ENCODE data around the gene UVRAG.

The UVRAG gene

GRCh38 chr11:75858613-75859012 is 43.6 kb downstream of the UVRAG start:
- Histone ChIP-seq H3K36me3 (ENCODE audit: control insufficient read depth in 2 of 2, insufficient read depth in 1 of 2, low read length in 2 of 2) (peaks cover 0 to 7% of the 10 kb centered on the region in 2 experiments; a peak in 1 of 3 replicates), H3K4me1 (ENCODE audit: control insufficient read depth, insufficient read depth, low read length) (no peaks in the 10 kb centered on the region), H3K4me3 (ENCODE audit: low read depth, low read length) (no peak overlapping the region), H3K9me3 (ENCODE audit: control insufficient read depth, insufficient read depth, low read depth, low read length) (no peaks in the 10 kb centered on the region), H3K27ac (ENCODE audit: extremely low read depth, low read depth, low read length) (no peak overlapping the region)
- POLR2A ChIA-PET = no interaction called here
- TF ChIP-seq GLIS1 (tag by site-specific recombination; IDR thresholded peaks at IDR 0.05) = no peak
- TF ChIP-seq ZBTB49 (tag by site-specific recombination; IDR thresholded peaks at IDR 0.05; ENCODE audit: low read depth) = no peak
- no peak for TF ChIP-seq ZNF777 (tag by site-specific recombination; IDR thresholded peaks at IDR 0.05; ENCODE audit: borderline replicate concordance)
- no peak for TF ChIP-seq ZNF16 (tag by site-specific recombination; IDR thresholded peaks at IDR 0.05; ENCODE audit: low read depth)
- no peak for TF ChIP-seq ZNF214 (tag by site-specific recombination; IDR thresholded peaks at IDR 0.05; ENCODE audit: borderline replicate concordance)
- no peak for TF ChIP-seq ZNF707 (tag by site-specific recombination; IDR thresholded peaks at IDR 0.05)
- no peak for TF ChIP-seq ZNF449 (tag by site-specific recombination; IDR thresholded peaks at IDR 0.05)
- TF ChIP-seq ZNF398 (tag by site-specific recombination; IDR thresholded peaks at IDR 0.05) = no peak
- CTCF ChIA-PET = no interaction called here

GRCh38 chr11:75859614-75860013 is 44.6 kb downstream of the UVRAG start:
- peaks cover 0 to 7% of the 10 kb centered on the region in 2 experiments; a peak in 1 of 3 replicates for H3K36me3 ChIP-seq (ENCODE audit: control insufficient read depth in 2 of 2, insufficient read depth in 1 of 2, low read length in 2 of 2)
- ChIA-PET CTCF (no interaction called here), POLR2A (no interaction called here)
- H3K4me1 ChIP-seq (ENCODE audit: control insufficient read depth, insufficient read depth, low read length) = no peaks in the 10 kb centered on the region
- no peak overlapping the region for H3K27ac ChIP-seq (ENCODE audit: extremely low read depth, low read depth, low read length)
- no peak overlapping the region for H3K4me3 ChIP-seq (ENCODE audit: low read depth, low read length)
- TF ChIP-seq ZNF513 (tag by site-specific recombination; IDR thresholded peaks at IDR 0.05) (no peak), ZNF621 (tag by site-specific recombination; IDR thresholded peaks at IDR 0.05) (no peak), MZF1 (tag by site-specific recombination; IDR thresholded peaks at IDR 0.05; ENCODE audit: borderline replicate concordance) (no peak), ZBTB26 (tag by site-specific recombination; optimal IDR thresholded peaks at IDR 0.05) (no peak), ZNF449 (tag by site-specific recombination; IDR thresholded peaks at IDR 0.05) (no peak), ZNF580 (tag by site-specific recombination; IDR thresholded peaks at IDR 0.05) (no peak), ZNF132 (tag by site-specific recombination; IDR thresholded peaks at IDR 0.05; ENCODE audit: borderline replicate concordance) (no peak), ZBTB8A (tag by site-specific recombination; IDR thresholded peaks at IDR 0.05) (no peak), OVOL3 (tag by site-specific recombination; IDR thresholded peaks at IDR 0.05) (no peak), YY1 (tag by site-specific recombination; IDR thresholded peaks at IDR 0.05) (no peak)
- H3K9me3 ChIP-seq (ENCODE audit: control insufficient read depth, insufficient read depth, low read depth, low read length) = no peaks in the 10 kb centered on the region

Data from HEK293 (cell line).